Measurements from ENCODE around the gene NTRK3.
"Not testable (repeated sequence)": the region's sequence is repeated elsewhere in the genome, so short reads cannot be mapped to it uniquely, and the experiment has no call there.

The NTRK3 gene

GRCh38 chr15:88115486-88116152 lies 140.9 kb downstream of the NTRK3 start:
- DNase-seq, result no peak

GRCh38 chr15:88113613-88114308 lies 142.8 kb downstream of the NTRK3 start:
- no peak for DNase-seq

- DNase-seq, result no peak
These were observed 147.5 kb downstream of the NTRK3 start for GRCh38 chr15:88108991-88109390.

- DNase-seq, result no peak
These were observed 148.1 kb downstream of the NTRK3 start for GRCh38 chr15:88108477-88108876.

GRCh38 chr15:88106074-88106473 lies 150.5 kb downstream of the NTRK3 start:
- no peak for DNase-seq

GRCh38 chr15:88104357-88104756 lies 152.2 kb downstream of the NTRK3 start:
- no peak for DNase-seq

GRCh38 chr15:88100181-88100580 lies 156.4 kb downstream of the NTRK3 start:
- no peak for DNase-seq

- DNase-seq, result no peak
These were observed 158.2 kb downstream of the NTRK3 start for GRCh38 chr15:88098361-88098760.

GRCh38 chr15:88091444-88092016 lies 165.0 kb downstream of the NTRK3 start:
- no peak for DNase-seq

- DNase-seq, result no peak
These were observed 166.0 kb downstream of the NTRK3 start for GRCh38 chr15:88090481-88091011.

- DNase-seq, result no peak
These were observed 166.8 kb downstream of the NTRK3 start for GRCh38 chr15:88089731-88090130.

GRCh38 chr15:88089024-88089620 lies 167.4 kb downstream of the NTRK3 start:
- no peak for DNase-seq

- DNase-seq, result no peak
These were observed 172.5 kb downstream of the NTRK3 start for GRCh38 chr15:88083811-88084760.

- DNase-seq, result no peak
These were observed 175.9 kb downstream of the NTRK3 start for GRCh38 chr15:88080616-88081015.

- no peak for DNase-seq
These were observed 179.1 kb downstream of the NTRK3 start for GRCh38 chr15:88077296-88078020.

- DNase-seq, result no peak
These were observed 180.2 kb downstream of the NTRK3 start for GRCh38 chr15:88076328-88076727.

- DNase-seq, result no peak
These were observed 181.4 kb downstream of the NTRK3 start for GRCh38 chr15:88075102-88075501.

GRCh38 chr15:88074386-88074785 lies 182.2 kb downstream of the NTRK3 start:
- no peak for DNase-seq

- no peak for DNase-seq
These were observed 183.2 kb downstream of the NTRK3 start for GRCh38 chr15:88073391-88073691.

GRCh38 chr15:88072598-88073390 lies 183.7 kb downstream of the NTRK3 start:
- DNase-seq, result no peak

- DNase-seq, result not testable (repeated sequence)
These were observed 184.4 kb downstream of the NTRK3 start for GRCh38 chr15:88072133-88072532.

All from activated CD4-positive, CD25-positive, alpha-beta regulatory T cell treated with anti-CD3 and anti-CD28 coated beads, Interleukin-2, amount 50 U/mL, for 72 hours (primary cell).